ENCODE data around the gene PHACTR3.

Gene PHACTR3

GRCh38 chr20:59765599-59766177 is 161.3 kb downstream of the PHACTR3 start:
- DNase-seq, result no peak

- no peak for DNase-seq
These were observed 163.3 kb downstream of the PHACTR3 start for GRCh38 chr20:59767656-59768055.

GRCh38 chr20:59770270-59770669 is 165.9 kb downstream of the PHACTR3 start:
- no peak for DNase-seq

- no peak for DNase-seq
These were observed 166.5 kb downstream of the PHACTR3 start for GRCh38 chr20:59770851-59771250.

- DNase-seq, result no peak
These were observed 167.4 kb downstream of the PHACTR3 start for GRCh38 chr20:59771506-59772372.

GRCh38 chr20:59772373-59772705 is 168.0 kb downstream of the PHACTR3 start:
- DNase-seq, result no peak

GRCh38 chr20:59772931-59773913 is 168.9 kb downstream of the PHACTR3 start:
- DNase-seq, result no peak

- DNase-seq, result no peak
These were observed 169.9 kb downstream of the PHACTR3 start for GRCh38 chr20:59774204-59774641.

- no peak for DNase-seq
These were observed 170.8 kb downstream of the PHACTR3 start for GRCh38 chr20:59774921-59775686.

GRCh38 chr20:59775687-59776055 is 171.3 kb downstream of the PHACTR3 start:
- no peak for DNase-seq

GRCh38 chr20:59776059-59776603 is 171.8 kb downstream of the PHACTR3 start:
- no peak for DNase-seq

- no peak for DNase-seq
These were observed 172.4 kb downstream of the PHACTR3 start for GRCh38 chr20:59776626-59777330.

- no peak for DNase-seq
These were observed 173.0 kb downstream of the PHACTR3 start for GRCh38 chr20:59777331-59777725.

- DNase-seq, result no peak
These were observed 173.7 kb downstream of the PHACTR3 start for GRCh38 chr20:59777814-59778575.

GRCh38 chr20:59778615-59779200 is 174.4 kb downstream of the PHACTR3 start:
- DNase-seq, result no peak

- no peak for DNase-seq
These were observed 175.5 kb downstream of the PHACTR3 start for GRCh38 chr20:59779656-59780380.

GRCh38 chr20:59780494-59781185 is 176.3 kb downstream of the PHACTR3 start:
- no peak for DNase-seq

GRCh38 chr20:59781226-59781625 is 176.9 kb downstream of the PHACTR3 start:
- no peak for DNase-seq
